Measurements from ENCODE around the gene C2CD2L. TPM values are rescaled to one million over a fixed set of nuclear protein-coding genes. Genes with fewer than 3 reads are reported as not detected.

C2CD2L gene
- total and polyA plus RNA-seq, 2 donors (not counting 1 experiment from before 2014, with no cell fraction given) = 3.0 TPM

GRCh38 chr11:119087747-119088241 is 19.4 kb upstream of the C2CD2L start:
- Histone ChIP-seq H3K36me3 (ENCODE audit: control insufficient read depth, insufficient read depth, low read length) (peaks cover 10% of the 10 kb centered on the region), H3K27ac (ENCODE audit: insufficient read depth, low read length) (no peak overlapping the region), H4K20me1 (ENCODE audit: control insufficient read depth, extremely low read depth, insufficient read depth, low read length) (no peaks in the 10 kb centered on the region), H3K4me3 (replicated peaks in 1 of 4; ENCODE audit: control extremely low read depth in 1 of 4, insufficient read depth in 1 of 4, low read depth in 3 of 4, low read length in 4 of 4) (no peak overlapping the region), H3K79me2 (ENCODE audit: control insufficient read depth, insufficient read depth, low read length) (peaks cover 22% of the 10 kb centered on the region), H3K9me3 (ENCODE audit: control insufficient read depth, insufficient read depth, low read depth, low read length) (no peaks in the 10 kb centered on the region), H2AFZ (ENCODE audit: low read length) (no peak overlapping the region), H3K4me1 (ENCODE audit: control insufficient read depth, extremely low read depth, insufficient read depth, low read length) (peaks cover 9% of the 10 kb centered on the region), H3K27me3 (ENCODE audit: control insufficient read depth, insufficient read depth, low read length) (no peaks in the 10 kb centered on the region), H3K4me2 (ENCODE audit: extremely low read depth, insufficient read depth, low read length) (no peak overlapping the region), H3K9ac (ENCODE audit: insufficient read depth, low read length) (no peak overlapping the region)
- DNase-seq (ENCODE audit: low read depth in 2 of 2) = no peak
- TF ChIP-seq CTCF (conservative IDR thresholded peaks at IDR 0.05 in 1 of 2, IDR thresholded peaks at IDR 0.05 in 1 of 2; ENCODE audit: low read depth in 1 of 2, low read length in 2 of 2) (no peak), EZH2 (IDR thresholded peaks at IDR 0.05; ENCODE audit: low read length, missing control alignments) (no peak)

- Histone ChIP-seq H3K27ac (ENCODE audit: insufficient read depth, low read length) (no peak overlapping the region), H3K4me1 (ENCODE audit: control insufficient read depth, extremely low read depth, insufficient read depth, low read length) (peaks cover 15% of the 10 kb centered on the region), H3K36me3 (ENCODE audit: control insufficient read depth, insufficient read depth, low read length) (peaks cover 10% of the 10 kb centered on the region), H4K20me1 (ENCODE audit: control insufficient read depth, extremely low read depth, insufficient read depth, low read length) (no peaks in the 10 kb centered on the region), H3K9ac (ENCODE audit: insufficient read depth, low read length) (no peak overlapping the region), H3K4me2 (ENCODE audit: extremely low read depth, insufficient read depth, low read length) (no peak overlapping the region), H3K79me2 (ENCODE audit: control insufficient read depth, insufficient read depth, low read length) (peaks cover 28% of the 10 kb centered on the region), H3K4me3 (replicated peaks in 1 of 4; ENCODE audit: control extremely low read depth in 1 of 4, insufficient read depth in 1 of 4, low read depth in 3 of 4, low read length in 4 of 4) (no peak overlapping the region), H2AFZ (ENCODE audit: low read length) (no peak overlapping the region), H3K9me3 (ENCODE audit: control insufficient read depth, insufficient read depth, low read depth, low read length) (no peaks in the 10 kb centered on the region), H3K27me3 (ENCODE audit: control insufficient read depth, insufficient read depth, low read length) (no peaks in the 10 kb centered on the region)
- TF ChIP-seq CTCF (conservative IDR thresholded peaks at IDR 0.05 in 1 of 2, IDR thresholded peaks at IDR 0.05 in 1 of 2; ENCODE audit: low read depth in 1 of 2, low read length in 2 of 2) (no peak), EZH2 (IDR thresholded peaks at IDR 0.05; ENCODE audit: low read length, missing control alignments) (no peak)
- no peak for DNase-seq (ENCODE audit: low read depth in 2 of 2)
Measured at GRCh38 chr11:119088406-119088805, 18.7 kb upstream of the C2CD2L start.

GRCh38 chr11:119089319-119089718 is 17.8 kb upstream of the C2CD2L start:
- TF ChIP-seq CTCF (conservative IDR thresholded peaks at IDR 0.05 in 1 of 2, IDR thresholded peaks at IDR 0.05 in 1 of 2; ENCODE audit: low read depth in 1 of 2, low read length in 2 of 2) = no peak
- no peak for TF ChIP-seq EZH2 (IDR thresholded peaks at IDR 0.05; ENCODE audit: low read length, missing control alignments)
- Histone ChIP-seq H3K79me2 (ENCODE audit: control insufficient read depth, insufficient read depth, low read length) (peaks cover 37% of the 10 kb centered on the region), H3K9me3 (ENCODE audit: control insufficient read depth, insufficient read depth, low read depth, low read length) (no peaks in the 10 kb centered on the region), H3K9ac (ENCODE audit: insufficient read depth, low read length) (no peak overlapping the region), H3K27me3 (ENCODE audit: control insufficient read depth, insufficient read depth, low read length) (no peaks in the 10 kb centered on the region), H4K20me1 (ENCODE audit: control insufficient read depth, extremely low read depth, insufficient read depth, low read length) (no peaks in the 10 kb centered on the region), H2AFZ (ENCODE audit: low read length) (no peak overlapping the region), H3K4me2 (ENCODE audit: extremely low read depth, insufficient read depth, low read length) (no peak overlapping the region), H3K4me3 (replicated peaks in 1 of 4; ENCODE audit: control extremely low read depth in 1 of 4, insufficient read depth in 1 of 4, low read depth in 3 of 4, low read length in 4 of 4) (no peak overlapping the region), H3K27ac (ENCODE audit: insufficient read depth, low read length) (no peak overlapping the region), H3K36me3 (ENCODE audit: control insufficient read depth, insufficient read depth, low read length) (peaks cover 12% of the 10 kb centered on the region), H3K4me1 (ENCODE audit: control insufficient read depth, extremely low read depth, insufficient read depth, low read length) (peaks cover 14% of the 10 kb centered on the region)
- DNase-seq (ENCODE audit: low read depth in 2 of 2) = no peak

Data from fibroblast of lung (primary cell).